GM23338 (cell line): ENCODE measurements around the gene IGF1. TPM values are rescaled to one million over a fixed set of nuclear protein-coding genes. Genes with fewer than 3 reads are reported as not detected.

Experiments
- ATAC-seq: fragments of 200-7000 bp; cut with Tn5 transposase; 3 replicates; pipeline ENCODE4 v1.9.1; 2020
- DNase-seq: peaks from one replicate; pipeline ENCODE4 v3.0.0-alpha.2; 2015; ENCODE audit warnings: low spot score
- H2AFZ ChIP-seq: fragments of 200-600 bp; sonication (generic); 2 replicates; pipeline ENCODE4 v1.8.0; 2016; ENCODE audit warnings: antibody characterized with exemption, mild to moderate bottlenecking, moderate library complexity
- H3F3A ChIP-seq: fragments of 200-600 bp; sonication (generic); replicated peaks from 2 replicates; pipeline ENCODE4 v1.8.0; 2017; ENCODE audit warnings: antibody characterized with exemption, mixed run types, low read depth
- H3K27ac ChIP-seq: fragments of 200-600 bp; sonication (generic); 2 replicates; pipeline ENCODE4 v1.6.1; 2016; ENCODE audit warnings: low read depth
- H3K27me3 ChIP-seq: fragments of 200-600 bp; sonication (generic); 2 replicates; pipeline ENCODE4 v1.8.0; 2016; ENCODE audit warnings: mild to moderate bottlenecking, mixed run types, moderate library complexity; ENCODE audit not compliant: insufficient read depth
- H3K36me3 ChIP-seq: fragments of 200-600 bp; sonication (generic); 2 replicates; pipeline ENCODE4 v1.8.0; 2016; ENCODE audit warnings: mild to moderate bottlenecking; ENCODE audit not compliant: insufficient read depth
- H3K4me1 ChIP-seq: fragments of 200-600 bp; sonication (generic); 2 replicates; pipeline ENCODE4 v1.8.0; 2016; ENCODE audit warnings: mild to moderate bottlenecking, moderate library complexity; ENCODE audit not compliant: insufficient read depth
- H3K4me2 ChIP-seq: fragments of 200-600 bp; sonication (generic); 2 replicates; pipeline ENCODE4 v1.7.1; 2017; ENCODE audit warnings: mixed run types
- H3K4me3 ChIP-seq: fragments of 200-600 bp; sonication (generic); 2 replicates; pipeline ENCODE4 v1.6.1; 2016; ENCODE audit warnings: mixed run types
- H3K79me2 ChIP-seq: fragments of 200-600 bp; sonication (generic); replicated peaks from 2 replicates; pipeline ENCODE4 v1.8.0; 2017; ENCODE audit warnings: mild to moderate bottlenecking; ENCODE audit not compliant: insufficient read depth
- H3K9me2 ChIP-seq: fragments of 200-600 bp; sonication (generic); 2 replicates; pipeline ENCODE4 v1.8.0; 2017; ENCODE audit not compliant: insufficient read depth
- H4K20me1 ChIP-seq: fragments of 200-600 bp; sonication (generic); replicated peaks from 2 replicates; pipeline ENCODE4 v1.8.0; 2017; ENCODE audit warnings: mild to moderate bottlenecking; ENCODE audit not compliant: insufficient read depth
- H3K27ac Mint-ChIP-seq: 2 replicates; pipeline ENCODE4 v1.8.0; 2020; ENCODE audit warnings: inconsistent platforms, mild to moderate bottlenecking, moderate library complexity, mixed read lengths
- H3K27me3 Mint-ChIP-seq: 3 replicates; pipeline ENCODE4 v1.8.0; 2022; ENCODE audit warnings: low read depth, mild to moderate bottlenecking, moderate library complexity, mixed read lengths, inconsistent platforms; ENCODE audit not compliant: insufficient read depth, poor library complexity
- H3K36me3 Mint-ChIP-seq: 3 replicates; pipeline ENCODE4 v1.8.0; 2021; ENCODE audit warnings: low read depth, mild to moderate bottlenecking, inconsistent platforms, moderate library complexity, mixed read lengths
- H3K4me1 Mint-ChIP-seq: 3 replicates; pipeline ENCODE4 v1.8.0; 2020; ENCODE audit warnings: mild to moderate bottlenecking, inconsistent platforms, mixed read lengths
- H3K4me3 Mint-ChIP-seq: 3 replicates; pipeline ENCODE4 v1.8.0; 2021; ENCODE audit warnings: moderate library complexity, mild to moderate bottlenecking, inconsistent platforms, mixed read lengths
- H3K9me3 Mint-ChIP-seq: 3 replicates; pipeline ENCODE4 v1.8.0; 2020; ENCODE audit warnings: moderate library complexity, mild to moderate bottlenecking, inconsistent platforms, mixed read lengths
- ETS1 ChIP-seq: IDR thresholded peaks from 2 replicates; pipeline ENCODE4 v1.6.1; 2016; ENCODE audit warnings: antibody characterized with exemption
- EZH2phosphoT487 ChIP-seq: fragments of 200-600 bp; sonication (generic); IDR thresholded peaks from one replicate; pipeline ENCODE4 v1.8.1; 2018; ENCODE audit warnings: antibody characterized with exemption; ENCODE audit not compliant: unreplicated experiment
- REST ChIP-seq: IDR thresholded peaks from one replicate; pipeline ENCODE4 v1.6.1; 2018; ENCODE audit warnings: antibody characterized with exemption; ENCODE audit not compliant: unreplicated experiment
- ZNF114 ChIP-seq: fragments of 250-450 bp; sonication (Bioruptor Pico); IDR thresholded peaks from 2 replicates; pipeline ENCODE4 v1.5.0; 2020; ENCODE audit warnings: mild to moderate bottlenecking, moderate library complexity
- polyA plus RNA-seq: library from polyadenylated mRNA; unstranded; fragments of >200 nt; fragmentation: Nextera tagmentation; extraction: Ambion mirVana; gene quantifications from 2 replicates; pipeline ENCODE4 v1.2.1, GENCODE V29; 2016
- total RNA-seq: library from RNA; depleted of rRNA; stranded (reverse); fragments of >200 nt; shearing (Covaris generic); gene quantifications from 2 replicates; pipeline ENCODE4 v1.2.3, GENCODE V29; 2014
- TF ChIP-seq, protein P1 (sequence below), 2 experiments: fragments of 200-600 bp in 1 of 2; sonication (generic) in 1 of 2; conservative IDR thresholded peaks; 2 replicates each; pipeline versions ENCODE4 v1.5.1 to v1.6.1; 2016 to 2017; ENCODE audit warnings: antibody characterized with exemption in 2 of 2, low read depth in 2 of 2, mild to moderate bottlenecking in 2 of 2, moderate library complexity in 1 of 2

The IGF1 gene
- total and polyA plus RNA-seq, 2 experiments from 2014 or later = 0.29 TPM; not detected in 1

DNA sequence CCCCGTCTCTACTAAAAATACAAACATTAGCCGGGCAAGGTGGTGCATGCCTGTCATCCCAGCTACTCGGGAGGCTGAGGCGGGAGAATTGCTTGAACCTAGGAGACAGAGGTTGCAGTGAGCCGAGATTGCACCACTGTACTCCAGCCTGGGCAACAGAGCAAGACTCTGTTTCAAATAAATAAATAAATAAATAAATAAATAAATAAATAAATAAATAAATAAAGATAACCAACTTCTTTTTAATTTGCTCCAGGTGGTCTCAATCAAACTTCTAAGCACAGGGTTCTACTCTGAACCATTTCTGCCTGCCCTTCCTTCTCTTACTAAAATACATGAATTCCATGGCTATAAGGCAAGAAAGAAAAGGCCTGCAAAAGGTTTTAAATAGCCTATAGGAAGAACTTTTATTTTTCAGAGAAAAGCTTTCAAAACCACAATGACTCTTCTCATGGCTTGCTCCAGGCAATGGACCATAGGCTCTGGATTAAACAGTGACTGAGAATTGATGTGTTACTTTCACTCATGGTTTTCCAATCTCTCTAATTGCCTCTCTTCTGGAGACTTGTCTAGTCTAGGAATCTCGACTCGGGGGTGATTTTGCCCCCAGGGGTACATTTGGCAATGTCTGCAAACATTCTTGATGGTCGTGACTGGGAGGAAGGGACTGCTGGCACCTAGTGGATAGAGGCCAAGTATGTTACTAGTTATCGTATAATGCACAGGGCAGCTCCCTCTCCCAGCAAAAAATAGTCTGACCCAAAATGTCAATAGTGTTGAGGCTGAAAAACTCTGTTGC is 14.4 kb downstream of the IGF1 start:
- Mint-ChIP-seq H3K4me1 (peaks cover 7% of the 10 kb centered on the region; the same call in 2 of the 3 replicates), H3K4me3 (no peak overlapping the region), H3K27ac (no peak overlapping the region), H3K27me3 (no peaks in the 10 kb centered on the region), H3K36me3 (no peaks in the 10 kb centered on the region), H3K9me3 (no peaks in the 10 kb centered on the region)
- Histone ChIP-seq H3K4me2 (no peak overlapping the region), H4K20me1 (no peaks in the 10 kb centered on the region), H3K36me3 (no peaks in the 10 kb centered on the region), H3K9me2 (peaks cover 6% of the 10 kb centered on the region; the same call in 1 of the 2 replicates), H3K27ac (no peak overlapping the region), H3K79me2 (no peaks in the 10 kb centered on the region), H3K4me1 (peaks cover 10% of the 10 kb centered on the region; the same call in 1 of the 2 replicates), H3K4me3 (no peak overlapping the region), H2AFZ (no peak overlapping the region), H3K27me3 (no peaks in the 10 kb centered on the region), H3F3A (no peaks in the 10 kb centered on the region)
- ATAC-seq = no peak
- TF ChIP-seq, protein P1, sequence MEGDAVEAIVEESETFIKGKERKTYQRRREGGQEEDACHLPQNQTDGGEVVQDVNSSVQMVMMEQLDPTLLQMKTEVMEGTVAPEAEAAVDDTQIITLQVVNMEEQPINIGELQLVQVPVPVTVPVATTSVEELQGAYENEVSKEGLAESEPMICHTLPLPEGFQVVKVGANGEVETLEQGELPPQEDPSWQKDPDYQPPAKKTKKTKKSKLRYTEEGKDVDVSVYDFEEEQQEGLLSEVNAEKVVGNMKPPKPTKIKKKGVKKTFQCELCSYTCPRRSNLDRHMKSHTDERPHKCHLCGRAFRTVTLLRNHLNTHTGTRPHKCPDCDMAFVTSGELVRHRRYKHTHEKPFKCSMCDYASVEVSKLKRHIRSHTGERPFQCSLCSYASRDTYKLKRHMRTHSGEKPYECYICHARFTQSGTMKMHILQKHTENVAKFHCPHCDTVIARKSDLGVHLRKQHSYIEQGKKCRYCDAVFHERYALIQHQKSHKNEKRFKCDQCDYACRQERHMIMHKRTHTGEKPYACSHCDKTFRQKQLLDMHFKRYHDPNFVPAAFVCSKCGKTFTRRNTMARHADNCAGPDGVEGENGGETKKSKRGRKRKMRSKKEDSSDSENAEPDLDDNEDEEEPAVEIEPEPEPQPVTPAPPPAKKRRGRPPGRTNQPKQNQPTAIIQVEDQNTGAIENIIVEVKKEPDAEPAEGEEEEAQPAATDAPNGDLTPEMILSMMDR (conservative IDR thresholded peaks at IDR 0.05; ENCODE audit: low read depth in 2 of 2) = peak in 1 of 2 experiments; percentile 34; a peak in 1 of 4 replicates
- no peak for TF ChIP-seq EZH2phosphoT487
- no peak for DNase-seq

GRCh38 chr12:102463659-102464249 is 16.6 kb downstream of the IGF1 start:
- Mint-ChIP-seq H3K4me3 (no peak overlapping the region), H3K27ac (no peak overlapping the region), H3K9me3 (no peaks in the 10 kb centered on the region), H3K36me3 (no peaks in the 10 kb centered on the region), H3K27me3 (no peaks in the 10 kb centered on the region), H3K4me1 (peaks cover 8% of the 10 kb centered on the region; the same call in 2 of the 3 replicates)
- TF ChIP-seq REST = no peak
- no peak for TF ChIP-seq ETS1
- no peak for TF ChIP-seq ZNF114 (CRISPR knock-in tag)
- no peak overlapping the region for H3K4me2 ChIP-seq
- peaks cover 10% of the 10 kb centered on the region; the same call in 1 of the 2 replicates for H3K4me1 ChIP-seq
- no peak for ATAC-seq
- no peaks in the 10 kb centered on the region for H3K79me2 ChIP-seq
- H3K27me3 ChIP-seq = no peaks in the 10 kb centered on the region
- no peak overlapping the region for H3K27ac ChIP-seq
- no peaks in the 10 kb centered on the region for H4K20me1 ChIP-seq
- no peak overlapping the region for H2AFZ ChIP-seq
- H3F3A ChIP-seq = no peaks in the 10 kb centered on the region
- no peak overlapping the region for H3K4me3 ChIP-seq
- H3K9me2 ChIP-seq = no peaks in the 10 kb centered on the region
- no peaks in the 10 kb centered on the region for H3K36me3 ChIP-seq
- no peak for DNase-seq
